ENCODE measurements around the gene ATP8A2.

ATP8A2 gene

GRCh38 chr13:25836574-25837336, 465.0 kb downstream of the ATP8A2 start:
- no peaks in the 10 kb centered on the region for H3K27me3 Mint-ChIP-seq
- H3K4me3 Mint-ChIP-seq = no peak overlapping the region
- H3K9me3 Mint-ChIP-seq = no peaks in the 10 kb centered on the region
- no peak overlapping the region for H3K27ac Mint-ChIP-seq
- no peak for DNase-seq
- no peak for ATAC-seq
- H3K4me1 Mint-ChIP-seq = no peaks in the 10 kb centered on the region

- ATAC-seq (no peak), DNase-seq (no peak)
- no peaks in the 10 kb centered on the region for H3K27me3 Mint-ChIP-seq
- no peaks in the 10 kb centered on the region for H3K9me3 Mint-ChIP-seq
- no peak overlapping the region for H3K27ac Mint-ChIP-seq
- H3K4me1 Mint-ChIP-seq = no peaks in the 10 kb centered on the region
- H3K4me3 Mint-ChIP-seq = no peak overlapping the region
Measured at GRCh38 chr13:25839371-25839770, 467.6 kb downstream of the ATP8A2 start.

GRCh38 chr13:25840261-25840660, 468.5 kb downstream of the ATP8A2 start:
- Mint-ChIP-seq H3K4me3 (no peak overlapping the region), H3K9me3 (no peaks in the 10 kb centered on the region), H3K4me1 (no peaks in the 10 kb centered on the region), H3K27ac (no peak overlapping the region), H3K27me3 (no peaks in the 10 kb centered on the region)
- ATAC-seq = no peak
- no peak for DNase-seq

GRCh38 chr13:25840931-25841330, 469.2 kb downstream of the ATP8A2 start:
- H3K9me3 Mint-ChIP-seq = no peaks in the 10 kb centered on the region
- H3K4me3 Mint-ChIP-seq = no peak overlapping the region
- no peak overlapping the region for H3K27ac Mint-ChIP-seq
- ATAC-seq = no peak
- no peak for DNase-seq
- no peaks in the 10 kb centered on the region for H3K27me3 Mint-ChIP-seq
- H3K4me1 Mint-ChIP-seq = no peaks in the 10 kb centered on the region

GRCh38 chr13:25843692-25844091, 471.9 kb downstream of the ATP8A2 start:
- ATAC-seq = no peak

GRCh38 chr13:25844559-25845434, 473.0 kb downstream of the ATP8A2 start:
- ATAC-seq (no peak), DNase-seq (no peak)
- Mint-ChIP-seq H3K27ac (peak overlapping the region in 1 of 2 donors; percentile 49), H3K27me3 (no peaks in the 10 kb centered on the region), H3K9me3 (no peaks in the 10 kb centered on the region), H3K4me1 (peaks cover 26% of the 10 kb centered on the region), H3K4me3 (no peak overlapping the region)

More at GRCh38 chr13:25843692-25844091, 471.9 kb downstream of the ATP8A2 start:
- DNase-seq = no peak
- Mint-ChIP-seq H3K4me3 (no peak overlapping the region), H3K27me3 (no peaks in the 10 kb centered on the region), H3K4me1 (peaks cover 19% of the 10 kb centered on the region), H3K9me3 (no peaks in the 10 kb centered on the region), H3K27ac (no peak overlapping the region)

- Mint-ChIP-seq H3K27me3 (no peaks in the 10 kb centered on the region), H3K27ac (peak overlapping the region; percentile 35 to 61), H3K4me3 (no peak overlapping the region), H3K4me1 (peaks cover 26% of the 10 kb centered on the region), H3K9me3 (no peaks in the 10 kb centered on the region)
- DNase-seq (no peak), ATAC-seq (no peak)
Measured at GRCh38 chr13:25846222-25846984, 474.6 kb downstream of the ATP8A2 start.

GRCh38 chr13:25847145-25847544, 475.4 kb downstream of the ATP8A2 start:
- DNase-seq (no peak), ATAC-seq (peak; percentile 84)
- Mint-ChIP-seq H3K9me3 (no peaks in the 10 kb centered on the region), H3K27ac (peak overlapping the region in 1 of 2 donors; percentile 61), H3K27me3 (no peaks in the 10 kb centered on the region), H3K4me1 (peaks cover 26% of the 10 kb centered on the region), H3K4me3 (peak overlapping the region; percentile 22 to 24)

- H3K27ac Mint-ChIP-seq = peak overlapping the region in 1 of 2 donors; percentile 20
- peaks cover 26% of the 10 kb centered on the region for H3K4me1 Mint-ChIP-seq
- H3K27me3 Mint-ChIP-seq = no peaks in the 10 kb centered on the region
- H3K4me3 Mint-ChIP-seq = peak overlapping the region in 1 of 2 donors; percentile 22
- no peaks in the 10 kb centered on the region for H3K9me3 Mint-ChIP-seq
- ATAC-seq (peak; percentile 22), DNase-seq (no peak)
Measured at GRCh38 chr13:25847635-25848626, 476.2 kb downstream of the ATP8A2 start.

GRCh38 chr13:25848812-25849745, 477.3 kb downstream of the ATP8A2 start:
- peak overlapping the region in 1 of 2 donors; percentile 33 for H3K27ac Mint-ChIP-seq
- H3K9me3 Mint-ChIP-seq = no peaks in the 10 kb centered on the region
- ATAC-seq (no peak), DNase-seq (no peak)
- H3K27me3 Mint-ChIP-seq = no peaks in the 10 kb centered on the region
- H3K4me1 Mint-ChIP-seq = peaks cover 26% of the 10 kb centered on the region
- H3K4me3 Mint-ChIP-seq = no peak overlapping the region

GRCh38 chr13:25857830-25858229, 486.1 kb downstream of the ATP8A2 start:
- H3K4me1 Mint-ChIP-seq = no peaks in the 10 kb centered on the region
- DNase-seq (no peak), ATAC-seq (no peak)
- no peaks in the 10 kb centered on the region for H3K9me3 Mint-ChIP-seq
- H3K27ac Mint-ChIP-seq = no peak overlapping the region
- H3K27me3 Mint-ChIP-seq = no peaks in the 10 kb centered on the region
- no peak overlapping the region for H3K4me3 Mint-ChIP-seq

- Mint-ChIP-seq H3K4me3 (no peak overlapping the region), H3K27ac (no peak overlapping the region), H3K4me1 (no peaks in the 10 kb centered on the region), H3K27me3 (no peaks in the 10 kb centered on the region), H3K9me3 (no peaks in the 10 kb centered on the region)
- ATAC-seq = no peak
- no peak for DNase-seq
Measured at GRCh38 chr13:25859528-25859927, 487.8 kb downstream of the ATP8A2 start.

GRCh38 chr13:25860265-25860664, 488.5 kb downstream of the ATP8A2 start:
- no peak overlapping the region for H3K4me3 Mint-ChIP-seq
- no peak overlapping the region for H3K27ac Mint-ChIP-seq
- ATAC-seq = no peak

GRCh38 chr13:25860862-25861261, 489.1 kb downstream of the ATP8A2 start:
- Mint-ChIP-seq H3K4me1 (no peaks in the 10 kb centered on the region), H3K27me3 (no peaks in the 10 kb centered on the region), H3K9me3 (no peaks in the 10 kb centered on the region), H3K4me3 (no peak overlapping the region), H3K27ac (no peak overlapping the region)
- DNase-seq = no peak
- no peak for ATAC-seq

More at GRCh38 chr13:25860265-25860664, 488.5 kb downstream of the ATP8A2 start:
- H3K27me3 Mint-ChIP-seq = no peaks in the 10 kb centered on the region
- H3K9me3 Mint-ChIP-seq = no peaks in the 10 kb centered on the region
- no peaks in the 10 kb centered on the region for H3K4me1 Mint-ChIP-seq
- no peak for DNase-seq
